ENCODE results near the gene TRIM54.

- peak; percentile 45 to 84 (median 79) for TF ChIP-seq CTCF (IDR thresholded peaks at IDR 0.05)
- no peak for TF ChIP-seq POLR2A (IDR thresholded peaks at IDR 0.05)
- no peak for TF ChIP-seq EP300 (IDR thresholded peaks at IDR 0.05)
These were observed 21.1 kb downstream of the TRIM54 start for GRCh38 chr2:27303093-27304025.

Measured in upper lobe of left lung (tissue), 4 donors.